Measurements from ENCODE around the gene PMM1. TPM values are rescaled to one million over a fixed set of nuclear protein-coding genes. Genes with fewer than 3 reads are reported as not detected.

Gene PMM1
- total and polyA plus RNA-seq, 2 donors (not counting 3 experiments of a cell fraction or from before 2014, with no cell fraction given) = 14.6 to 31.7 TPM

DNA sequence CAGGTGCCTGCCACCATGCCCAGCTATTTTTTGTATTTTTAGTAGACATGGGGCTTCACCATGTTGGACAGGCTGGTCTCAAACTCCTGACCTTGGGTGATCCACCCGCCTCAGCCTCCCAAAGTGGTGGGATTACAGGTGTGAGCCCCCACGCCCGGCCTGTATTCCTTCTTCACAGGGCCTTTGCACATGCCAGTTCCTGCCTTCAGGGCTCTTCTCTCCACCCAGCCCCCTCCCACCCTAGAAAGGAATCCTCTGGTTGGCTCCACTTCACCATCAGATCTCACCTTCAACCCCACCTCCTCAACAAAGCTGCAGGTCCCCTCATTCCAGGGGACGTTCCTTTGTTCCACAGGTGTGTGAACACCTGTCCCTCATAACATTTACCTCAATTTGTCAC is 47.4 kb downstream of the PMM1 start:
- no peak for FAIRE-seq
- H3K9ac ChIP-seq (replicated peaks; ENCODE audit: extremely low read depth, insufficient read depth, low read length) = no peak overlapping the region
- dilution Hi-C loops (cut with MboI; ENCODE audit: extremely low pct_ligation_motif_present, low sequenced_read_pairs) = no loop called here

More for the DNA sequence above, 47.4 kb downstream of the PMM1 start:
- intact Hi-C loops (cut with micrococcal nuclease) = no loop called here
- DNase-seq (ENCODE audit: low read depth, low spot score) = no peak
- BruUV-seq (replicated peaks) = no TSS peak
- Histone ChIP-seq H4K20me1 (replicated peaks; ENCODE audit: control insufficient read depth, extremely low read depth, insufficient read depth, low read length) (no peaks in the 10 kb centered on the region), H2AFZ (ENCODE audit: low read depth, low read length) (no peak overlapping the region), H3K27me3 (ENCODE audit: control insufficient read depth in 2 of 2, insufficient read depth in 2 of 2, low read length in 2 of 2) (no peaks in the 10 kb centered on the region), H3K4me3 (replicated peaks in 1 of 3; ENCODE audit: insufficient read depth in 1 of 3, low read depth in 1 of 3, low read length in 3 of 3) (no peak overlapping the region), H3K79me2 (ENCODE audit: control insufficient read depth, insufficient read depth, low read length) (peaks cover 42% of the 10 kb centered on the region), H3K4me2 (ENCODE audit: insufficient read depth, low read length) (no peak overlapping the region), H3K9me1 (replicated peaks; ENCODE audit: control insufficient read depth, extremely low read depth, insufficient read depth, low read length) (no peaks in the 10 kb centered on the region), H3K27ac (ENCODE audit: insufficient read depth, low read depth, low read length) (no peak overlapping the region), H3K36me3 (ENCODE audit: control insufficient read depth in 2 of 2, extremely low read depth in 1 of 2, insufficient read depth in 2 of 2, low read length in 2 of 2) (peaks cover 0 to 9% of the 10 kb centered on the region in 2 experiments), H3K9me3 (replicated peaks; ENCODE audit: control insufficient read depth, insufficient read depth, low read length) (no peaks in the 10 kb centered on the region), H3K4me1 (ENCODE audit: control insufficient read depth, extremely low read depth, insufficient read depth, low read length) (peaks cover 11% of the 10 kb centered on the region)
- no peak for TF ChIP-seq EZH2 (IDR thresholded peaks at IDR 0.05; ENCODE audit: borderline replicate concordance, low read depth, low read length, severe bottlenecking)
- TF ChIP-seq CTCF (IDR thresholded peaks at IDR 0.05; ENCODE audit: extremely low read depth in 1 of 2, insufficient read depth in 1 of 2, low read depth in 1 of 2, low read length in 2 of 2) = no peak
- no peak for TF ChIP-seq JUN (IDR thresholded peaks at IDR 0.05; ENCODE audit: borderline replicate concordance, insufficient read depth, insufficient read length, low read depth)
- TF ChIP-seq MAX (IDR thresholded peaks at IDR 0.05; ENCODE audit: insufficient read depth, insufficient read length) = no peak
- no peak for TF ChIP-seq MYC (IDR thresholded peaks at IDR 0.05; ENCODE audit: low read depth, low read length)
- no peak for TF ChIP-seq GATA2 (IDR thresholded peaks at IDR 0.05; ENCODE audit: insufficient read depth, insufficient read length, low read depth, low read length)
- TF ChIP-seq FOS (IDR thresholded peaks at IDR 0.05; ENCODE audit: borderline replicate concordance, insufficient read depth, low read length) = no peak
- TF ChIP-seq POLR2A (IDR thresholded peaks at IDR 0.05; ENCODE audit: low read depth, low read length) = no peak
- ChIA-PET POLR2A (interaction anchor here (0.7 kb wide), 1 partner anchor 681 kb away, joined by 7 read pairs; no protein-coding TSS in a partner anchor), CTCF (interaction anchor here (0.6 to 2.4 kb wide), 4 partner anchors 16 to 82 kb away, joined by 3 to 61 read pairs (median 4); no protein-coding TSS in a partner anchor)

Measured in endothelial cell of umbilical vein (primary cell).